Prostate gland (tissue), 2 donors: Measurements from ENCODE around the gene POLDIP2.

Experiments used
- POLR2A ChIP-seq: fragments of 450-650 bp; IDR thresholded peaks from one replicate; pipeline ENCODE4 v1.6.1; 2016; ENCODE audit warnings: antibody characterized with exemption, mild to moderate bottlenecking
- TF ChIP-seq, protein P1 (sequence below), 4 experiments: fragments of 200-600 bp in 2 of 4; fragments of 450-650 bp in 2 of 4; sonication (generic) in 2 of 4; IDR thresholded peaks; 1 replicate in 3 of 4; 2 replicates in 1 of 4; pipeline ENCODE4 v1.5.1; 2016 to 2019; ENCODE audit warnings: antibody characterized with exemption in 4 of 4, mild to moderate bottlenecking in 2 of 4, moderate library complexity in 2 of 4

DNA sequence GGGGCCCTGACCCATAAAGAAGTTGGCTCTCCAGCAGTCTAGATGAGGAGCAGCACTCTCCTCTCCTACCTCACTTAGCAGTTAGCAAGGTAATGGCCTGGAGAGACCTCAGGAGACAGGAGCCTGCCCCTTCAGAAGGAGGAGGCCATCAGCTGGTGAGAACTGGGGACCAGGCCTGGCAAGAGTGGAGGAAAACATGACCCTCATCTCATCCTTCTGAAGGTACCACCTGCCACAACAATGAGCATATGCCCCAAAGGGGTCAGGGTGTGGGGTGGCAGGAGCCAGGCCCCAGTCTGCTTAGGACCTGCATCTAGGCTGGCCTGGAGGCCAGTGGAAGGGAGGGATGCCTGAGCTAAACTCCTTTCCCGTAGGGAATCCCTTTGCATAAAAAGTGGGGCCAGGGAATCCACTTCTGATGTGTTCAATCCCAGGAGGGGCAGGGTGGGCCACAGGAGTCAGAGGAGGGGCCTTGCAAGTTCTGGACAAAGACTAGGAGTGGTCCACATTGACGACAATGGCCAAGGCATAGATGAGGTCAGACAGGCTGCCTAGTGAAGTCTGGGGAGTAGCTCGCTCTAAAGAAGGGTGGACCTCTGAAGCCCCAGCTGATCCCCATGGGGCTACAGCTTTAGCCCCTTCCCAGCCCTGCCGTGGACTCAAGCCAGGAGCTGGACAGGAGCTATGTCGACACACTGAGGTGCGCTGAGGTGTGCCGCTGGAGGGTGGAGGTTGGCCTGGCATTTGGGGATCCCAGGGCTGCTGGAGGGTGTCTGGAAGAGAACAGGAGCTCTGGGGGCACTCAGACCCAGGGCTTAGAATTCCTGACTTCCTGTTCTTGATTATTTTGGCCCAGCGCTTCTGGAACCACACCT lies 6.7 kb upstream of the POLDIP2 start:
- TF ChIP-seq POLR2A, result no peak
- TF ChIP-seq, protein P1, sequence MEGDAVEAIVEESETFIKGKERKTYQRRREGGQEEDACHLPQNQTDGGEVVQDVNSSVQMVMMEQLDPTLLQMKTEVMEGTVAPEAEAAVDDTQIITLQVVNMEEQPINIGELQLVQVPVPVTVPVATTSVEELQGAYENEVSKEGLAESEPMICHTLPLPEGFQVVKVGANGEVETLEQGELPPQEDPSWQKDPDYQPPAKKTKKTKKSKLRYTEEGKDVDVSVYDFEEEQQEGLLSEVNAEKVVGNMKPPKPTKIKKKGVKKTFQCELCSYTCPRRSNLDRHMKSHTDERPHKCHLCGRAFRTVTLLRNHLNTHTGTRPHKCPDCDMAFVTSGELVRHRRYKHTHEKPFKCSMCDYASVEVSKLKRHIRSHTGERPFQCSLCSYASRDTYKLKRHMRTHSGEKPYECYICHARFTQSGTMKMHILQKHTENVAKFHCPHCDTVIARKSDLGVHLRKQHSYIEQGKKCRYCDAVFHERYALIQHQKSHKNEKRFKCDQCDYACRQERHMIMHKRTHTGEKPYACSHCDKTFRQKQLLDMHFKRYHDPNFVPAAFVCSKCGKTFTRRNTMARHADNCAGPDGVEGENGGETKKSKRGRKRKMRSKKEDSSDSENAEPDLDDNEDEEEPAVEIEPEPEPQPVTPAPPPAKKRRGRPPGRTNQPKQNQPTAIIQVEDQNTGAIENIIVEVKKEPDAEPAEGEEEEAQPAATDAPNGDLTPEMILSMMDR (IDR thresholded peaks at IDR 0.05), result no peak
